Measurements from ENCODE around the gene TMEM86A. TPM values are rescaled to one million over a fixed set of nuclear protein-coding genes. Genes with fewer than 3 reads are reported as not detected.

Gene TMEM86A
- total and polyA plus RNA-seq, 2 of the 4 experiments (the other 2 are of a cell fraction): 0.31 to 0.36 TPM

GRCh38 chr11:18741783-18742182 is 43.2 kb downstream of the TMEM86A start:
- Histone ChIP-seq H2AFZ (replicated peaks; ENCODE audit: low read length, poor library complexity) (no peak overlapping the region), H3K4me1 (ENCODE audit: control insufficient read depth, insufficient read depth, low read length) (no peaks in the 10 kb centered on the region), H3K4me2 (ENCODE audit: low read depth, low read length) (no peak overlapping the region), H3K4ac (ENCODE audit: low read depth, low read length) (no peak overlapping the region), H4K8ac (ENCODE audit: low read depth in 2 of 2, low read length in 2 of 2) (no peak overlapping the region), H3K9ac (ENCODE audit: low read depth, low read length) (no peak overlapping the region), H3K79me1 (ENCODE audit: low read depth in 1 of 2, low read length in 2 of 2) (no peaks in the 10 kb centered on the region), H3K23ac (ENCODE audit: low read depth, low read length) (no peak overlapping the region), H4K5ac (ENCODE audit: low read depth, low read length) (no peak overlapping the region), H3K14ac (replicated peaks; ENCODE audit: low read depth, low read length) (no peak overlapping the region), H4K20me1 (ENCODE audit: insufficient read depth, low read length) (no peaks in the 10 kb centered on the region), H3K56ac (ENCODE audit: extremely low read depth, insufficient read depth, low read length) (no peak overlapping the region), H2BK20ac (ENCODE audit: low read depth, low read length) (no peak overlapping the region), H4K91ac (ENCODE audit: insufficient read depth, low read depth, low read length) (no peak overlapping the region), H2AK9ac (replicated peaks; ENCODE audit: low read depth, low read length, poor library complexity) (no peak overlapping the region), H2BK15ac (ENCODE audit: low read depth, low read length) (no peak overlapping the region), H2BK5ac (ENCODE audit: low read depth, low read length, poor library complexity, severe bottlenecking) (no peak overlapping the region), H3K18ac (ENCODE audit: low read depth, low read length) (no peak overlapping the region), H3K9me3 (ENCODE audit: control insufficient read depth, insufficient read depth, low read length) (no peaks in the 10 kb centered on the region), H3K27me3 (ENCODE audit: control insufficient read depth, insufficient read depth, low read length) (peaks cover 11% of the 10 kb centered on the region), H2BK120ac (ENCODE audit: low read depth, low read length) (no peak overlapping the region), H3K9me1 (ENCODE audit: insufficient read depth, low read length) (no peaks in the 10 kb centered on the region), H3K4me3 (ENCODE audit: insufficient read depth, low read depth, low read length) (no peak overlapping the region), H2AK5ac (ENCODE audit: low read depth, low read length) (no peak overlapping the region), H3K36me3 (ENCODE audit: control insufficient read depth, insufficient read depth, low read length) (no peaks in the 10 kb centered on the region), H3K27ac (ENCODE audit: insufficient read depth, low read length) (no peak overlapping the region)
- ChIA-PET POLR2A (ENCODE audit: unreplicated experiment) (no interaction called here), CTCF (no interaction called here)
- BruUV-seq (replicated peaks): no TSS peak
- TF ChIP-seq RAD21 (IDR thresholded peaks at IDR 0.05; ENCODE audit: low read length) (no peak), ELK1 (IDR thresholded peaks at IDR 0.05; ENCODE audit: borderline replicate concordance, low read depth, low read length) (no peak), USF2 (IDR thresholded peaks at IDR 0.05; ENCODE audit: low read depth, low read length) (no peak), POLR2A (IDR thresholded peaks at IDR 0.05; ENCODE audit: low read depth, low read length) (no peak), RCOR1 (IDR thresholded peaks at IDR 0.05; ENCODE audit: insufficient replicate concordance, low read length) (no peak), MAFK (IDR thresholded peaks at IDR 0.05; ENCODE audit: low read depth, low read length) (no peak), CTCF (conservative IDR thresholded peaks at IDR 0.05; ENCODE audit: low read depth, low read length) (no peak), NFE2L2 (IDR thresholded peaks at IDR 0.05; ENCODE audit: low read depth, low read length) (no peak), MXI1 (IDR thresholded peaks at IDR 0.05; ENCODE audit: borderline replicate concordance, low read depth, low read length) (no peak), CEBPB (IDR thresholded peaks at IDR 0.05; ENCODE audit: low read depth, low read length) (no peak), RFX5 (IDR thresholded peaks at IDR 0.05; ENCODE audit: low read depth, low read length) (no peak), CHD1 (IDR thresholded peaks at IDR 0.05; ENCODE audit: low read depth, low read length) (no peak), FOS (IDR thresholded peaks at IDR 0.05; ENCODE audit: low read depth, low read length) (no peak), MAZ (IDR thresholded peaks at IDR 0.05; ENCODE audit: borderline replicate concordance, low read depth, low read length) (no peak), BHLHE40 (IDR thresholded peaks at IDR 0.05; ENCODE audit: low read depth, low read length) (no peak), SMC3 (IDR thresholded peaks at IDR 0.05; ENCODE audit: low read depth, low read length) (no peak)
- in situ Hi-C loops (cut with MboI; ENCODE audit: low sequenced_read_pairs) (loop anchor here (25.0 kb wide), 1 partner anchor 204 kb away; the partner anchor contains the start of gene TSG101), dilution Hi-C loops (cut with HindIII; ENCODE audit: low sequenced_read_pairs, unreplicated experiment) (no loop called here), intact Hi-C loops (cut with micrococcal nuclease) (no loop called here)
- no CpG with 5 or more reads among the region's 3 CpGs for WGBS, 2 experiments (ENCODE audit: extremely low coverage in 2 of 2, insufficient read length in 1 of 2)
- ATAC-seq (ENCODE audit: low read depth) (no peak), DNase-seq (no peak)

Measured in IMR-90 (cell line).